Measurements from ENCODE around the gene TIPRL.

- TF ChIP-seq EZH2phosphoT487 (IDR thresholded peaks at IDR 0.05; ENCODE audit: low read depth), result no peak
- TF ChIP-seq, protein P1, sequence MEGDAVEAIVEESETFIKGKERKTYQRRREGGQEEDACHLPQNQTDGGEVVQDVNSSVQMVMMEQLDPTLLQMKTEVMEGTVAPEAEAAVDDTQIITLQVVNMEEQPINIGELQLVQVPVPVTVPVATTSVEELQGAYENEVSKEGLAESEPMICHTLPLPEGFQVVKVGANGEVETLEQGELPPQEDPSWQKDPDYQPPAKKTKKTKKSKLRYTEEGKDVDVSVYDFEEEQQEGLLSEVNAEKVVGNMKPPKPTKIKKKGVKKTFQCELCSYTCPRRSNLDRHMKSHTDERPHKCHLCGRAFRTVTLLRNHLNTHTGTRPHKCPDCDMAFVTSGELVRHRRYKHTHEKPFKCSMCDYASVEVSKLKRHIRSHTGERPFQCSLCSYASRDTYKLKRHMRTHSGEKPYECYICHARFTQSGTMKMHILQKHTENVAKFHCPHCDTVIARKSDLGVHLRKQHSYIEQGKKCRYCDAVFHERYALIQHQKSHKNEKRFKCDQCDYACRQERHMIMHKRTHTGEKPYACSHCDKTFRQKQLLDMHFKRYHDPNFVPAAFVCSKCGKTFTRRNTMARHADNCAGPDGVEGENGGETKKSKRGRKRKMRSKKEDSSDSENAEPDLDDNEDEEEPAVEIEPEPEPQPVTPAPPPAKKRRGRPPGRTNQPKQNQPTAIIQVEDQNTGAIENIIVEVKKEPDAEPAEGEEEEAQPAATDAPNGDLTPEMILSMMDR (IDR thresholded peaks at IDR 0.05; ENCODE audit: low read depth, low read length), result no peak
Measured at GRCh38 chr1:168161459-168161858, 17.3 kb upstream of the TIPRL start.
